NCI-H2029 treated with DMSO at 0.1 percent for 48 hours (cell line): ENCODE measurements around the gene CD8A.
"Not testable (repeated sequence)": the region's sequence is repeated elsewhere in the genome, so short reads cannot be mapped to it uniquely, and the experiment has no call there.

Source experiments
- DNase-seq: peaks from one replicate; lab custom pipeline; 2025; lab: John Stamatoyannopoulos, UW

The CD8A gene

GRCh38 chr2:86776532-86776931 lies 14.2 kb downstream of the CD8A start:
- DNase-seq: no peak

- DNase-seq: no peak
These were observed 15.4 kb downstream of the CD8A start for GRCh38 chr2:86775338-86775737.

GRCh38 chr2:86774862-86775261 lies 15.9 kb downstream of the CD8A start:
- DNase-seq: no peak

- DNase-seq: no peak
These were observed 18.1 kb downstream of the CD8A start for GRCh38 chr2:86772611-86773010.

GRCh38 chr2:86770816-86771301 lies 19.9 kb downstream of the CD8A start:
- no peak for DNase-seq

GRCh38 chr2:86769838-86770237 lies 20.9 kb downstream of the CD8A start:
- DNase-seq: no peak

GRCh38 chr2:86768189-86768949 lies 22.3 kb downstream of the CD8A start:
- no peak for DNase-seq

- DNase-seq: no peak
These were observed 25.4 kb downstream of the CD8A start for GRCh38 chr2:86765310-86765695.

GRCh38 chr2:86764661-86765309 lies 25.9 kb downstream of the CD8A start:
- no peak for DNase-seq

GRCh38 chr2:86760371-86760770 lies 30.3 kb downstream of the CD8A start:
- DNase-seq: no peak

GRCh38 chr2:86758405-86758804 lies 32.3 kb downstream of the CD8A start:
- DNase-seq: no peak

- no peak for DNase-seq
These were observed 37.1 kb downstream of the CD8A start for GRCh38 chr2:86753606-86754005.

- no peak for DNase-seq
These were observed 37.8 kb downstream of the CD8A start for GRCh38 chr2:86752934-86753333.

- no peak for DNase-seq
These were observed 38.9 kb downstream of the CD8A start for GRCh38 chr2:86751778-86752177.

GRCh38 chr2:86750240-86750839 lies 40.4 kb downstream of the CD8A start:
- no peak for DNase-seq

- DNase-seq: no peak
These were observed 42.7 kb downstream of the CD8A start for GRCh38 chr2:86747711-86748639.

GRCh38 chr2:86746939-86747338 lies 43.8 kb downstream of the CD8A start:
- DNase-seq: no peak

- no peak for DNase-seq
These were observed 46.6 kb downstream of the CD8A start for GRCh38 chr2:86744152-86744551.

GRCh38 chr2:86741889-86742498 lies 48.7 kb downstream of the CD8A start:
- DNase-seq: not testable (repeated sequence)

GRCh38 chr2:86739889-86740288 lies 50.8 kb downstream of the CD8A start:
- not testable (repeated sequence) for DNase-seq

- not testable (repeated sequence) for DNase-seq
These were observed 51.2 kb downstream of the CD8A start for GRCh38 chr2:86739485-86739884.

- DNase-seq: not testable (repeated sequence)
These were observed 55.8 kb downstream of the CD8A start for GRCh38 chr2:86734896-86735295.
